H1 (cell line): ENCODE data around the gene BRD3OS. TPM values are rescaled to one million over a fixed set of nuclear protein-coding genes. Genes with fewer than 3 reads are reported as not detected.
"Not testable (repeated sequence)": the region's sequence is repeated elsewhere in the genome, so short reads cannot be mapped to it uniquely, and the experiment has no call there.

Experiments used
- CTCF ChIA-PET: fragments of 300-600 bp; sonication (Branson Sonifier 250); formaldehyde crosslinking; loops from one replicate; lab custom pipeline; 2021; ENCODE audit not compliant: partially characterized antibody; lab: Charles Lee
- POLR2A ChIA-PET: fragments of 300-600 bp; sonication (Branson Sonifier 250); formaldehyde crosslinking; loops from one replicate; lab custom pipeline; 2021; ENCODE audit warnings: inconsistent platforms; ENCODE audit not compliant: partially characterized antibody; lab: Charles Lee
- DNase-seq, 2 experiments: peaks; one replicate each; pipeline versions ENCODE4 v3.0.0 to v3.0.0-alpha.2; 2010 to 2022; ENCODE audit warnings: low spot score in 2 of 2, low read depth in 1 of 2, mixed read lengths in 1 of 2
- FAIRE-seq: peaks from 2 replicates; lab custom pipeline; 2011; peaks lifted over from hg19 to GRCh38; lab: Jason Lieb, UNC
- H2AFZ ChIP-seq: 2 replicates; pipeline ENCODE4 v1.8.1; 2012; ENCODE audit warnings: low read length, inconsistent platforms
- H2AK5ac ChIP-seq: 2 replicates; pipeline ENCODE4 v1.6.1; 2013; ENCODE audit warnings: low read depth, low read length
- H2BK120ac ChIP-seq: replicated peaks from 2 replicates; pipeline ENCODE3; 2013; ENCODE audit warnings: low read depth, low read length, inconsistent platforms
- H2BK12ac ChIP-seq: 2 replicates; pipeline ENCODE4 v1.6.1; 2013; ENCODE audit warnings: low read depth, low read length
- H2BK15ac ChIP-seq: 2 replicates; pipeline ENCODE4 v1.6.1; 2013; ENCODE audit warnings: low read length
- H2BK20ac ChIP-seq: 2 replicates; pipeline ENCODE4 v1.6.1; 2013; ENCODE audit warnings: low read length
- H2BK5ac ChIP-seq: 2 replicates; pipeline ENCODE4 v1.6.1; 2013; ENCODE audit warnings: low read depth, low read length
- H3K14ac ChIP-seq: 2 replicates; pipeline ENCODE4 v1.6.1; 2013; ENCODE audit warnings: inconsistent platforms; ENCODE audit not compliant: insufficient read length
- H3K18ac ChIP-seq: 2 replicates; pipeline ENCODE4 v1.6.1; 2013; ENCODE audit warnings: low read length; ENCODE audit errors: extremely low read depth
- H3K23ac ChIP-seq: 2 replicates; pipeline ENCODE4 v1.6.1; 2013; ENCODE audit warnings: inconsistent platforms; ENCODE audit not compliant: insufficient read length
- H3K23me2 ChIP-seq: 2 replicates; pipeline ENCODE4 v1.6.1; 2013; ENCODE audit warnings: low read depth, low read length
- H3K27ac ChIP-seq: 2 replicates; pipeline ENCODE4 v1.6.1; 2011; ENCODE audit warnings: low read depth, low read length, inconsistent platforms
- H3K27me3 ChIP-seq, 4 experiments: replicated peaks in 1 of 4; 1 replicate in 1 of 4; 2 replicates in 3 of 4; pipeline versions ENCODE4 v1.6.1 to v1.8.1; 2011 to 2013; ENCODE audit warnings: low read length in 3 of 4, mild to moderate bottlenecking in 3 of 4, inconsistent platforms in 2 of 4, mixed read lengths in 2 of 4, moderate library complexity in 1 of 4; ENCODE audit not compliant: control insufficient read depth in 3 of 4, insufficient read depth in 3 of 4; ENCODE audit errors: extremely low read depth in 1 of 4
- H3K36me3 ChIP-seq, 4 experiments: 2 replicates each; pipeline versions ENCODE4 v1.6.1 to v1.8.1; 2011 to 2013; ENCODE audit warnings: mild to moderate bottlenecking in 4 of 4, low read length in 3 of 4, moderate library complexity in 2 of 4, control low read depth in 1 of 4, inconsistent platforms in 1 of 4; ENCODE audit not compliant: insufficient read depth in 4 of 4, control insufficient read depth in 2 of 4
- H3K4ac ChIP-seq: replicated peaks from 2 replicates; pipeline ENCODE3; 2013; ENCODE audit warnings: low read length, low read depth, mixed read lengths, inconsistent platforms; ENCODE audit not compliant: insufficient read length
- H3K4me1 ChIP-seq, 4 experiments: replicated peaks in 1 of 4; 1 replicate in 1 of 4; 2 replicates in 3 of 4; pipeline versions ENCODE4 v1.6.1 to v1.8.1; 2011 to 2013; ENCODE audit warnings: low read length in 3 of 4, inconsistent platforms in 2 of 4, mixed read lengths in 1 of 4; ENCODE audit not compliant: insufficient read depth in 4 of 4, control insufficient read depth in 3 of 4
- H3K4me2 ChIP-seq, 2 experiments: 2 replicates each; pipeline versions ENCODE4 v1.6.1 to v1.8.1; 2011 to 2013; ENCODE audit warnings: low read depth in 2 of 2, low read length in 2 of 2, control low read depth in 1 of 2, inconsistent platforms in 1 of 2, mild to moderate bottlenecking in 1 of 2; ENCODE audit not compliant: insufficient read depth in 1 of 2
- H3K4me3 ChIP-seq, 4 experiments: fragments of 200-600, 300-600 bp in 1 of 4; sonication (generic), shearing (Covaris generic), sonication (Bioruptor Twin) in 1 of 4; 2 replicates each; pipeline versions ENCODE4 v1.5.1 to v1.8.1; 2011 to 2016; ENCODE audit warnings: low read length in 4 of 4, low read depth in 3 of 4, control low read depth in 2 of 4, inconsistent platforms in 2 of 4, mild to moderate bottlenecking in 2 of 4, mixed read lengths in 1 of 4, moderate library complexity in 1 of 4; ENCODE audit not compliant: insufficient read depth in 2 of 4; ENCODE audit errors: extremely low read depth in 1 of 4
- H3K56ac ChIP-seq: replicated peaks from 2 replicates; pipeline ENCODE3; 2013; ENCODE audit warnings: low read depth, mild to moderate bottlenecking, mixed read lengths, low read length, inconsistent platforms; ENCODE audit not compliant: insufficient read length
- H3K79me1 ChIP-seq: 2 replicates; pipeline ENCODE4 v1.6.1; 2013; ENCODE audit warnings: low read depth, low read length, control low read depth
- H3K79me2 ChIP-seq, 2 experiments: 2 replicates each; pipeline versions ENCODE4 v1.6.1 to v1.8.1; 2012 to 2013; ENCODE audit warnings: low read length in 2 of 2, mild to moderate bottlenecking in 2 of 2, inconsistent platforms in 1 of 2; ENCODE audit not compliant: insufficient read depth in 2 of 2, control insufficient read depth in 1 of 2
- H3K9ac ChIP-seq, 4 experiments: replicated peaks in 1 of 4; 1 replicate in 1 of 4; 2 replicates in 3 of 4; pipeline versions ENCODE4 v1.6.1 to v1.8.1; 2011 to 2013; ENCODE audit warnings: low read depth in 3 of 4, low read length in 3 of 4, control low read depth in 2 of 4, mild to moderate bottlenecking in 2 of 4, moderate library complexity in 2 of 4, inconsistent platforms in 1 of 4; ENCODE audit errors: extremely low read depth in 1 of 4
- H3K9me3 ChIP-seq, 2 experiments: 2 replicates each; pipeline versions ENCODE4 v1.6.1 to v1.8.1; 2012 to 2013; ENCODE audit warnings: mild to moderate bottlenecking in 2 of 2, moderate library complexity in 2 of 2, control low read depth in 1 of 2, inconsistent platforms in 1 of 2, low read depth in 1 of 2, low read length in 1 of 2, mixed read lengths in 1 of 2; ENCODE audit not compliant: insufficient read depth in 2 of 2
- H4K20me1 ChIP-seq, 2 experiments: replicated peaks in 1 of 2; 2 replicates each; pipeline versions ENCODE3 to v1.8.1; 2011 to 2013; ENCODE audit warnings: inconsistent platforms in 2 of 2, low read length in 2 of 2, mild to moderate bottlenecking in 1 of 2; ENCODE audit not compliant: insufficient read depth in 2 of 2, control insufficient read depth in 1 of 2
- H4K5ac ChIP-seq: 2 replicates; pipeline ENCODE4 v1.6.1; 2013; ENCODE audit warnings: low read length, low read depth, mixed read lengths, inconsistent platforms; ENCODE audit not compliant: insufficient read length
- H4K8ac ChIP-seq: 2 replicates; pipeline ENCODE4 v1.8.0; 2013; ENCODE audit warnings: mild to moderate bottlenecking, moderate library complexity, low read length, inconsistent platforms; ENCODE audit not compliant: insufficient read depth; ENCODE audit errors: extremely low read depth
- H4K91ac ChIP-seq: replicated peaks from 2 replicates; pipeline ENCODE3; 2013; ENCODE audit warnings: low read length, mixed read lengths, inconsistent platforms; ENCODE audit not compliant: insufficient read length
- WGBS, 2 experiments: shearing (Covaris generic) in 1 of 2; methylation state at CpG; one replicate each; pipeline versions ENCODE4 v1.1.6 to v1.1.7; 2013 to 2015; ENCODE audit warnings: low lambda C conversion rate in 2 of 2, mixed read lengths in 2 of 2, inconsistent platforms in 1 of 2, low coverage in 1 of 2, missing lambda C conversion rate in 1 of 2; ENCODE audit not compliant: insufficient replicate concordance in 2 of 2, insufficient coverage in 1 of 2, insufficient read length in 1 of 2; ENCODE audit errors: extremely low coverage in 1 of 2, missing lambda C conversion rate in 1 of 2; 5-methylcytosine and 5-hydroxymethylcytosine counted together
- polyA plus RNA-seq, 7 experiments: library from polyadenylated mRNA; depleted of rRNA in 3 of 7; stranded (reverse) in 5 of 7; unstranded in 2 of 7; fragments of >200 nt in 5 of 7; fragments of 200-250 nt in 2 of 7; gene quantifications; 1 replicate in 5 of 7; 2 replicates in 1 of 7; 4 replicates in 1 of 7; pipeline versions ENCODE4 v1.2.1 to v1.2.3, GENCODE V29; 2011 to 2013; ENCODE audit warnings: missing spikeins in 2 of 7, mixed read lengths in 2 of 7
- total RNA-seq: library from RNA; stranded (reverse); fragmentation: NEBNext Ultra II Directional; extraction: Animal tissue kit (Norgen Biotek cat#: 25700); gene quantifications from 2 replicates; pipeline ENCODE4 v1.2.1, GENCODE V29; 2021

BRD3OS gene
- total and polyA plus RNA-seq, 2 of the 8 experiments (the other 6 are each of a cell fraction or from before 2014, with no cell fraction given), result 12.7 to 20.2 TPM

DNA sequence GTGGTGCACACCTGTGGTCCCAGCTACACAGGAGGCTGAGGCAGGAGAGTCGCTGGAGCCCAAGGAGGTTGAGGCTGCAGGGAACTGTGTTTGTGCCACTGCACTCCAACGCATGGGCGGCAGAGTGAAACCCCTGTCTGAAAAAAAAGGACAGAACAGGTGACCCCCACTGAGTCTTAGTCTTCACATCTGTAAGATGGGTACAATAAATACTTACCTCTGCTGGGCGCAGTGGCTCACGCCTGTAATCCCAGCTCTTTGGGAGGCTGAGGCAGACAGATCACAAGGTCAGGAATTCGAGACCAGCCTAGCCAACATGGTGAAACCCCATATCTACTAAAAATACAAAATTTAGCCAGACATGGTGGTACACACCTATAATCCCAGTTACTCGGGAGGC lies 47.4 kb downstream of the BRD3OS start:
- H3K27ac ChIP-seq, H2AFZ ChIP-seq, H4K8ac ChIP-seq, H3K14ac ChIP-seq, H3K4ac ChIP-seq, POLR2A ChIA-PET, H3K56ac ChIP-seq, H3K79me1 ChIP-seq, FAIRE-seq, DNase-seq, H3K18ac ChIP-seq, H2BK15ac ChIP-seq, H3K9ac ChIP-seq, H3K23me2 ChIP-seq, H2BK120ac ChIP-seq, H3K79me2 ChIP-seq, H3K4me3 ChIP-seq, H4K5ac ChIP-seq, H2BK5ac ChIP-seq, H2BK12ac ChIP-seq, H3K4me2 ChIP-seq, H4K20me1 ChIP-seq, H3K4me1 ChIP-seq, H2BK20ac ChIP-seq, H3K36me3 ChIP-seq, H4K91ac ChIP-seq, H2AK5ac ChIP-seq, H3K23ac ChIP-seq: not testable (repeated sequence)
- H3K27me3 ChIP-seq, result peaks cover 0 to 13% (median 10%) of the 10 kb centered on the region in 4 experiments; a peak in 3 of 7 replicates
- CTCF ChIA-PET, result interaction anchor here (0.8 to 1.1 kb wide), 2 partner anchors 9 to 15 kb away, joined by 3 read pairs; no protein-coding TSS in a partner anchor
- WGBS, 2 experiments, result 73% methylated on average over 7 of the region's 7 CpGs; no CpG with 5 or more reads in 1 of the 2 experiments
- peaks cover 9 to 17% of the 10 kb centered on the region in 2 experiments; a peak in 3 of 4 replicates for H3K9me3 ChIP-seq
